ENCODE measurements around the gene STXBP1.
"Not testable (repeated sequence)": the region's sequence is repeated elsewhere in the genome, so short reads cannot be mapped to it uniquely, and the experiment has no call there.

The STXBP1 gene

DNA sequence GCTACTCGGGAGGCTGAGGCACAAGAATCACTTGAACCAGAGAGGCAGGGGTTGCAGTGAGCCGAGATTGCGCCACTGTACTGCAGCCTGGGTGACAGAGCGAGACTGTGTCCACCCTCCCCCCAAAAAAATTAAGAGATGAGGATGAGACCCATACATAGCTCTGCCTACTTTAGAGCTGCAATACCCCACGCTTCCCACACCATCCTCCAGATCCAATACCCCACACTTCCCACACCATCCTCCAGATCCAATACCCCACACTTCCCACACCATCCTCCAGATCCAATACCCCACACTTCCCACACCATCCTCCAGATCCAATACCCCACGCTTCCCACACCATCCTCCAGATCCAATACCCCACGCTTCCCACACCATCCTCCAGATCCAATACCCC, 34.9 kb upstream of the STXBP1 start:
- DNase-seq: not testable (repeated sequence)

DNA sequence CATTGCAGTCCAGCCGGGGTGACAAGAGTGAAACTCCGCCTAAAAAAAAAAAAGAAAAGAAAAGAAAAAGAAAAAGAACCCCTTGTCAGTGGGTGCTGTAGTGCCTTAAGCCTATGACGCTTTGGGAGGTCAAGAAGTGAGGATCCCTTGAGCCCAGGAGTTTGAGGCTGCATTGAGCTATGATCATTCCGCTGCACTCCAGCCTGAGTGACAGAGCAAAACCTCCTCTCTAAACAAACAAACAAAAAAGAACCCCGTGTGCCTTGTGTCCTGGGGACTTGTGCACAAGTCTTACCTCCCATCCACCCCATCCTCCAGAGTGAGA, 33.5 kb upstream of the STXBP1 start:
- DNase-seq: no peak

DNA sequence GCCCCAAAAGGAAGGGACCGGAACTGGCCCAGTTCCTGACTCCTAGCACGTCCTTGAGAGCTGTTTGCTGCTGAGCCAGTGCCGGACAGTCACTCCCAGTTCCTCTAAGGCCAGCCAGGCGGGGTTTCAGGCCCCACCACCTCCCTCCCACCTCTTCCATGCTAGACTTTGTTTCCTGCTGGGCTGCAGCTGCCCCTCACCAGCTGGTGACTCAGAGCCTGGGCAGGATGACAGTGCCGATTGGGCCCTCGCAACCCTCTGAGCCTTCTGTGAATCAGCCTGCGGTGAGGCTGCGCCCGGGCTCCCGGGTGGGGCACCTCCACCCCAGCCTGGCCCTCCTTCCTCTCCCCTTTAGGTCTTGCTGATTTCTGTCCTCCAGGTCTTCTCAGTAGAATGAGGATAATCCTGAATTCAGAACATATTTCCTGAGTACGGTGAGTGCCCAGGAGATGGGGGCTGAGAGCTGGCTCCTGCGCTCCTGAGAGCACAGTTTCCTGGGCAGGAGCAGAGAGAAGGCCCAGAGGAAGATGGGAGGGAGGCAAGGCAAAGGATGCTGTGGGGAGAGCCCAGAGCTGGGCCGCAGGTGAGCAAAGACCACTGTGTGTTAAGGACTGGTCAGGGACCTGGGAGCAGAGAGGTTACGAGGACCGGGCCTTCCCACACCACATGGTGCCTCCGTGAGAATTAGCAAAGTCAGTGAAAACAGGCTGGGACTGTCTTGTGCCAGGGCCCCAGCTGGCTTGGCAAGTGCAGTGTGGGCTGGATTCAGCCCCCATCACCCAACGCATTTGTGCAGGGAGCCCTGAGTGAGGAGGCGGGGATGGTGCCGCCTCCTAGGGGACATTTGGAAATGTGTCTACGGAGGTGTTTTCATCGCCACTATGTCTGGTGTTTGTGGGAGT, 32.9 kb upstream of the STXBP1 start:
- peak in 52 of 58 donors; percentile 24 to 89 (median 59) for DNase-seq

DNA sequence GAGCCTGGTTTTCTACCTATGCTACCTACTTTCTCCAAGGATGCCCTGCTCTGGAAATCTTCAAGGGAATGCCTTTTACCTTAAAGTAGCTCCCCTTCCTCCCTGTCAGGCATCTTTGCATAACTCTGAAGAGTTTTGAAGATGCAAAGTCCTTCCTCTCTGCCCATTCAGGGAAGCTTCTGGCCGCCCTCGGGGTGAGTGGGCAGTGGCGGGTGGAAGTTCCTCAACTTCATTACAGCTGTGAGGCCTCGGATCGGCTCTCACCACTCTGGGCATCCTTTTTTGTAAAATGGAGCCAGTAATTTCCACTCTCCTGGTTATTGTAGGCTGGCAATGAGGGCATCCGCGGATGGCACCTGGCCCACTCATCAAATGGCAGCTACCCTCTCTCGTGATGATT, 31.7 kb upstream of the STXBP1 start:
- DNase-seq: no peak

DNA sequence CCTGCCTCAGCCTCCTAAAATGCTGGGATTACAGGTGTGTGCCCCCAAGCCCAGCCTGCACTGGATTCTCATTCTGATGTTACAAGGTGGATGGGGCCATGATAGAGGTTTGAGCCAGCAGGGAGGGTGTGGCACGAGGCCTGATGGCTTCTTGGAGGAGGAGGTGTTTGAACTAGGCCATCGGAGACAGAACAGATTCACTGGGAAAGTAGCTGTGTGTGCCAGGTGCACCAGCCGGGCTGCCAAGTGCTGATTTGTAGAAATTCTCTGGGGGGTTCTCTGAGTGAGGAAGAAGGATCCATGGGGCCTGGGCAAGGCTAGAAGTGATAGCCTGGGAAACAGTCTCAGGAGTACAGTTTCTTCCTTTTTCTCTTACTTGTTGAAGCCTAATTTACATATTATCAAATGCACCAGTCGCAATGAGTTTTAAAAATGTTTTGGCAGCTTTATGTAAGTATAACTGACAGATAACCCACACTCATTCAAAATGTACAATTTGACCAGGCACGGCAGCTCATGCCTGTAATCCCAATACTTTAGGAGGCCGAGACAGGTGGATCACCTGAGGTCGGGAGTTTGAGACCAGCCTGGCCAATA, 31.1 kb upstream of the STXBP1 start:
- no peak for DNase-seq

DNA sequence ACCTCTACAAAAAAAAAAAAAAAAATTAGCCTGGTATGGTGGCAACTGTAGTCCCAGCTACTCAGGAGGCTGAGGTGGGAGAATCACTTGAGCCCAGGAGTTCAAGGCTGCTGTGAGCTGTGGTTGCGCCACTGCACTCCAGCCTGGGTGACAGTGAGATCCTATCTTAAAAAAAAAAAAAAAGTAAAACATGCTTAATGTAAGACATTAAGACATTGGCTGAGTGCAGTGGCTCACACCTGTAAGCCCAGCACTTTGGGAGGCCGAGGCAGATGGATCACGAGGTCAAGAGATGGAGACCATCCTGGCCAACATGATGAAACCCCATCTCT, 27.6 kb upstream of the STXBP1 start:
- DNase-seq: not testable (repeated sequence)

DNA sequence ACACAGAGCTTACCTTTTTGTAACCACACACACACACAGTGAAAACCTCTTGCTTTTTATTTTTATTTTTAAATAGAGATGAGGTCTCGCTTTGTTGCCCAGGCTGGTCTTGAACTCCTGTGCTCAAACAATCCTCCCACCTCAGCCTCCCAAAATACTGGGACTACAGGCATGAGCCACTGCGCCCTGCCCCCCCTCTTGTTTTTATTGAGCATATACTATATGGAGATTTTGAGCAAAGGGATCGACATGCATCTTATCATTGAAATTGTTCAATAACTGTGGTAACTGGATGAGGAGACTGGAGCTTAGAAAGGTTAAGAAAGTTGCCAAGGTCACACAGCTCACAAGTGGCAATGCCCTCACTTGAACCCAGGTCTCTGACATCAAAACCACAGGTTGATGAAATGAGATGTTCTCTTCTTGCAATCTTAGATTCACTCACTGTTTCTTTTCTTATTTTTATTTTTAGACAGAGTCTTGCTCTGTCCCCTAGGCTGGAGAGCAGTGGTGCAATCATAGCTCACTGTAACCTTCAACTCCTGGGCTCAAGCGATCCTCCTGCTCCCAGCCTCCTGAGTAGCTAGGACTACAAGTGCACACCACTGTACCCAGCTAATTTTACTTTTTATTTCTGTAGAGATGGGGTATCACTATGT, 26.8 kb upstream of the STXBP1 start:
- DNase-seq: no peak

DNA sequence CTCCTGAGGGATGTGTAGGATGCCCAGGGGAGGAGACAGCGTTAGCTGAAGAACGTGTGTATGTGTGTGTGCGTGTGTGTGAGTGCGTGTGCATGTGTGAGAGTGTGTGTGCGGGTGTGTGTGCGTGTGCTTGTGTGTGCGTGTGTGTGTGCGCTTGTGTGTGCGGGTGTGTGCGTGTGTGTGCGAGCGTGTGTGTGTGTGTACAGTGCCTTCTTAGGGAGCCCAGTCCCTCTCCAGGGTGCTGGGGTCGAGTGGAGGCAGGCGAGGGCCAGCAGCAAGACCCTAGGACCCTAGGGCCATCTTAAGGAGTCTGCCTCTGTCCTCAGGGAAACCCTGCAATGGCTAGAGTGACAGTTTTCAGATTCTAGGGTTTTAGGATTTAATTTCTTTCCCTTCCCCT, 26.0 kb upstream of the STXBP1 start:
- no peak for DNase-seq

DNA sequence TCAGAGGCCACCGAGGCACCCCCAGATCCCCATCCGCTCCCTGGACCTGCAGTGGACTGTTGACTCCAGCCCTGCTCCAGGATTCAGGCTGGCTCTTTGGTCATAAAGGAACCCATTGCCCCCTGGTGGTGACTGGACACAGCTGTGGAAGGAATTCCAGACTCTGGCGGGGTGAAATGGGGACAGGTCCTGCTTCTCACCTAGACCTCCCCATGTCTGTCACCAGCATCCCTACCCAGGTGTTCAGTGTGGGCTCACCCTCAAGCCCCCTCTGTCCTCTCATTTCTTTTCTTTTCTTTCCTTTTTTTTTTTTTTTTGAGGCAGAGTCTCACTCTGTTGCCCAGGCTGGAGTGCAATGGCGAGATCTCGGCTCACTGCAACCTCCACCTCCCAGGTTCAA, 25.5 kb upstream of the STXBP1 start:
- peak in 49 of 58 donors; percentile 18 to 83 (median 52) for DNase-seq

DNA sequence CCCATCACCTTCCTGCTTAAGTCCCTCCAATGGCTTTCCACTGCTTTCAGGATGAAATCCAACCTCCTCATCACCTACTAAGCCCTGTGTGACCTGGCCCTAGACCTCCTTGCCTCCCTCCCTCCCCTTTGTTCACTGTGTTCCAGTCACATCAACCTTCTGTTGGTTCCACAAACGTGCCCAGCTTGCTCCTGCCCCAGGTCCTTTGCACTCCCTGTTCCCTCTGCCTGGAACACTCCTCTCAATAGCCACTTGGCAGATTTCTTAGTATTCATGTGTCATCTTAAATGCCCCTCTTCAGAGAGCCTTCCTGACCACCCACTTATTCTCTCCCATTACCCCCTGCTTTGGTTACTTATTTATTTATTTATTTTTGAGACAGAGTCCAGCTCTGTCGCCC, 24.1 kb upstream of the STXBP1 start:
- DNase-seq: no peak

DNA sequence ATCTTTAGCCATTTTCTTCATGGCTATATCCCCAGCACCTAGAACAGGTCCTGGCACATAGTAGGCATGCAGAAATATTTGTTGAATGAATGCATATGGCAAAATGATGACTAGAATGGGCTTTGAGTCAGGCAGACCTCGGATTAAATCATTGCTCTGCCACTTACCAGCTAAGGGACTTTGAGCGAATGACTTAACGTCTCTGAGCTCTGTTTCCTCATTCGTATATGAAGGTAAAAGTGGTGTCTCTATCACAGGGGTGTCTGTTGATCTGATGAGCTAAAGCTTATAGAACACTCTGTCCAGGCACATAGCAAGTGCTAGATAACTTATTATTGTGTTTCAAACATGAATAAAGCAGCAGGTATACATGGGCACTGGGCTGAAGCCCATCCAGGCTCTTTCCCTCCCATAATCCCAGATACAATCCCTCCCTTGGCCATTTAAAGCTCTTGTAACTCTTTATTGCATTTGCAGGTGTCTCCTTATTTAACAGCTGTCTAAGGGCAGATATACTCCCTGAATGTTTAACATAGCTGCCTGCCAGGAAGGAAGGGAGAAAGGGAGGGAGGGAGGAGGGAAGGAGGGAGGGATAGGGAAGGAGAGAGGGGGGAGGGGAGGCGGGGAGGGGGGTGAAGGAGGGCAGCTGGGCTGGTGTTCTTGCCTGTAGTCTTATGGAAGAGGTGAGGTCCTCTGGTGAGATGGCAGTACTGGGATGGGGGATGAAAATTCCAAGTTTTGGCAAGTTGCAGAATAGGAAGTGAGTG, 23.2 kb upstream of the STXBP1 start:
- DNase-seq: no peak

DNA sequence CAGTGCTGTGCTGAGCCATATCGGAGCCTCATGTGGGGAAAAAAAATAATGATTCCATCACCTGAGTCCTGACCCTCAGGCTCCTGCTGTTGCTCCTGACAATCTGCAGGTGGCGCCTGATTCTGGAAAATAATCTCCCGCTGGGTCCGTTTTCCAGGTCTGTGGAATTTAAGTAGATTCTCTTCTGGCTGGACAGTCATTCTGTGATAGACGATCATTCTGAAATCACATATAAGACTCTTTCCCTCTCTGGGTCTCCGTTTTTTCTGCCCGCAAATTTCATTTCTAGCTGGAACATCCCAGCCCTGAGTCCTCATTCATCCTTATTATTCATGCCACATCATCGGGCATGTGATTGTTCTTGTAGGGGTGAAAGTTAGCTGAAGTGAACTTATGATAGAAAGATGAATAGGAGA, 22.1 kb upstream of the STXBP1 start:
- DNase-seq: peak in 43 of 58 donors; percentile 9 to 75 (median 35)

DNA sequence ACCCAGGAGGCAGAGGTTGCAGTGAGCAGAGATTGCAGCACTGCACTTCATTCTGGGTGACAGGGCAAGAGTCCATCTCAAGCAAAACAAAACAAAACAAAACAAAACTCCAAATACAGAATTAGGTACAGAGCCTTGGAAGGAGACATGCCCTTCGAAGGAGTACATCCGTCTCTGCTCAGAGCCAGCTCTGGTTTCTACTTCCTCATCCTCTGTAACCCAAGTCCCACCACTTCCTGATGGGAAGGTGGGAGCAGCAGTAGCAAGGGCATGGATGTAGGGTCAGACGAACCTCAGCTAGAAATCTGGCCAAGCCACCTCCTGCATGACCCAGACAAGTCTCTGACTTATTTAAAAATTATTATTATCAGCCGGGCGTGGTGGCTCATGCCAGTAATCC, 16.5 kb upstream of the STXBP1 start:
- DNase-seq: no peak

DNA sequence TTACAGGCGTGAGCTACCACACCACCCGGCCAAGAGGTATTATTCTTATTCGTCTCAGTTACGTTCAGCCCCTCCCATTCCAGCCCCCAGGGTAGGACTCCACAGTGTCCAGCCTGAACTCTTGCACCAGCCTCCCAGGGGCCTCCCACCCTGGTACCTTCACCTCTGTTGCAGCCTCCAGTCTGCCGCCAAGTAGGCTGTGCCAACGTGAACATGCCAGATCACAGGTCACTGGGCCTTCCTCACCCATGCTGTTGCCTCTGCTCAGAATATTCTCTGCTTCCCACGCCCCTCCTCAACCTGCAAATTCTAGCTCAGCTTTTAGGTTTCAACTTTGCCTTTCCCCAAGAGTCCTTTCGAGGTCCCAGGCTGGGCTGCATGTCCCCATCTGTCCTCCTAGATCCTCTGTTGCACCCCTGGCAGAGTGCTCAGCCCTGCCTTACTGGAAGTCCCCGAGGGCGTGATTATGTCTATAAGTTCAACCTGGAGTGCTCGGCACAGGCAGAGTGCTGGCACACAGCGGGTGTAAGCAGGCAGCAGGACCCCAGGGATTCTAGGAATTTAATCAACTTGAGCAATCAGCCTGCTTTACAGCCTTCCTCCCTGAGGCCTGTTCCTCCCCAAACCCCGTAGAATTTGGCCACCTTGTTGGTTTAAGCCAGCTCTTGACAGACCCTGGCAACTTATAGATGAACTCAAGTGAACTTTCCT, 13.1 kb upstream of the STXBP1 start:
- DNase-seq: no peak

DNA sequence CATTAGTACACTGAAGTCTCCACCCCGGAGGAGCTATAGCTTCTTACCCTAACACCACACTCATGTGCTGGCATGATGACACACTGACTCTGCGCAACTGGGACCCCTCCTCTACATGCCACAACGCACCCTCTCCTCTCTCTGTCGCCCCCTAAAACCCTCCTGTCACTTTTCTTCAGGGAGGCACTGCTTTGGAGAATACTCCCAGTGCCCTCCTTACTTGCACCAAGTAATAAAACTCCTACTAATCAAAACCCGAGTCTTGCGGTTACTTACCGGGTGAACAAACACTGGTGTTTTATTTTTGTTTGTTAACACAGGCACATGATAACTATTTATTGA, 12.6 kb upstream of the STXBP1 start:
- DNase-seq: no peak

DNA sequence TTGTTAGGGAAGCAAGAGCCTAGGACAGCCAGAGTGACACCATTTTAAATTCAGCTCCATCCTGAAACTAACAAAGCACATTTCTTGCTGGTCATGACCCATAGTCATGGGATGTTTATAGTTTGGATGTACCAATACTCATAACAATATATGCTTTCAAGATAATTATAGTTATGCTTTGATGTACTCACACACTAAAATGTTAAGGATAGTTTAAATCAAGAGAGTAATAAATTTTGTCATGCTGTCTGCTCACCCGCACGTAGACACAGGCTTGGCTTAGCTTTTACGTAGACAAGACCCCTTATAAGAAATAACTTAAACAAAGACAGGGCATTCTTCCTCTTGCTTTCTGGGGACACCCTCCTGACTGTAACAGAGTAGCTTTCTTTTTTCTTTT, 8.9 kb upstream of the STXBP1 start:
- no peak for DNase-seq

DNA sequence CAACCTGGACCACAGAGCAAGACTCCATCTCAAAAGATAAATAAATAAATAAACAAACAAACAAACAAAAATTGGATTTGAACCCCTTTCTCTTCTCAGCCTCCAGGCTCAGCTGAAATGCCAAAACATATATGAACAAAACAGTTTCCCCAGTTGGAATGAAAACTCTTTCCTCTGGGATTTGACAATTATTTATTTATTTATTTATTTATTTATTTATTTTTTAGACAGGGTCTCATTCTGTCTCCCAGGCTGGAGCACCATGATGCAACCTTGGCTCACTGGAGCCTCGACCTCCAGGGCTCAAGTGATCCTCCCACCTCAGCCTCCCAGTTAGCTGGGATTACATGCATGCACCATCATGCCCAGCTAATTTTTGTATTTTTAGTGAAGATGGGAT, 6.0 kb upstream of the STXBP1 start:
- no peak for DNase-seq

DNA sequence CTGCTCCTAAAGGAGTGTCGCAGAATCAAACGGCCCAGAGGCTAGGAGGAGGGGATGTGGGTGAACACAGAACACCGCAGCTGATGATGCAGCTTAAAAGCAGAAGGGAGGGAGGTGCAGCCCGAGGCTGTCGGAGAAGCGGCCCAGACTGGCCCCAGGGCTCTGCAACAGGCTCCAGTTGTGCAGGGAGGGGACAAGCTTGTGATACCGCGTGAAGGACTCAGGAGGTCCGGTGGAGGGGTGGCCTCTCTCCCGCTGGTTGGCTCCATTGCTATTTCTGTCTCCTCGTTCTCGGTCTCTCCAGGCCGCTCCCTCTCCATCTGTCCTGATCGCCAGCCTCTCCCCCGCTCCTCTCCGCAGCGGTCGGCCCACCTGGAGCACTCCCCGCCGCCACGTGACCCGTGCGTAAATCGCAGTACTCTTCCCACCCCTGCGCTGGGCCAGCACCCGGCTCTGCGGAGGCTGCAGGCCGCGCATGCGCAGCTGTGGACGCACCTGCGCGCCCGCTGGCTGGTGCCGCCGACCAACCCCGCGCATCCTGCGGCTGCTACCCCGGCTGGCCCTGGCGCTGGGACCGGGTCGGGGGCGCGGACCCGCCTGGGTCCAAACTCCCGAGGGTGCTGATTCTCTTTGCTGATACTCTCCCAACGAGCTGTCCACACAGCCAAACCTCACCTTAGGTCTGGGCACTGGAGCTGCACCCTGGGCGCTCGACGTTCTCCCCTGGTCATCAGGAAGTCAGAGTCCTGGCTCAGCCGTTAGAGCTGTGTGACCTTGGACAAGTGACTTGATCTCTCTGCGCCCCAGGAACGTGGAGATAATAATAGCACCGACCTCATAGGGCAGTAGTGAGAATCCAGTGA, 3.7 kb upstream of the STXBP1 start:
- DNase-seq: peak in 57 of 58 donors; percentile 35 to 88 (median 73)

DNA sequence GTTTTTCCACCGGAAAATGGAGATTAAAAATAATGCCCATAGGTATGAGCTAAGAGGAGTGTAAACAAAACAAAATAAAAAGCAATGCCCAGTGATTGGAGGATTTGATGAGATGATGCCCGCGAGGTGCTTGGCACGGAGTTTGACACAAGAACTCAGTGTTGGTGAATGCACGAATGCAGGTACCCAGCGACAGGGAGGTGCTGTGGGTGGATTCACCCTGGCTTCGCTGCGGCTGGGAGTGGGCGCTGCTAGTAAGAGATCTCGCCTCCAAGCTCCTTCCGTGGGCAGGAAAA, 526 bp upstream of the STXBP1 start:
- no peak for DNase-seq

DNA sequence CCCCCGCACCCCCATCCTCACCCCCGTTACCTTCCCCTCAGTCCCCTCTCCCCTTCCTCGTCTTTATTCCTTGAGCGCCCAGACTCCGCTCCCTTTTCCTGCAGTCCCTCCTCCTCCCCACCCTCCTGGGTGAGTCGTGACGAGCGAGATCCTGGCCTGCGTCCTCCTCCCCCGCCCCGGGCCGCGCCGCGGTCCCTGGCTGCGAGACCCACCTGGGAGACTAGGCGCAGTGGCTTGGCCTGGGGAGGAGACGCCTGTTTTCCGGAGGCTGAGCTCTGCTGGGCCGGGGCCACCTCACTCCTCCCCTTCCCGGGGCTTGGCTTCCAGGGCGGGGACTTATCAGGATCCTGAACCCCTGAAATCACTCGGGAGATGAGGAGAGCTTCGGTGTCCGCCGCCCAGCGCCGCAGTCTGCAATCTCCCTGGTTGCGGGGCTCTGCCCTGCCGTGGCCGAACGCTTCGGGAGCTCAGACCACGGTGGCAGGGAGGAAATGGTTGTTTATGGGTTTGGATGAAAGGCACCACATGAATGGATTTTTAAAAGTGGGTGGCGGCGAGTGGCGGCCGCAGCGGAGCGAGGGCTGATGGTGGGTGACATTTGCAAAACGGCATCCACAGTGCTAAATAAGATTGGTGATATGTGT, 984 bp downstream of the STXBP1 start:
- DNase-seq: peak in 52 of 58 donors; percentile 8 to 71 (median 34)
